ENCODE data around the gene LSM14A.
"Not testable (repeated sequence)": the region's sequence is repeated elsewhere in the genome, so short reads cannot be mapped to it uniquely, and the experiment has no call there.

Gene LSM14A

GRCh38 chr19:34171877-34172660, at the start of gene LSM14A:
Gene LSM14A (plus strand): TSS chr19:34172504. CDS start chr19:34172643, 139 bp downstream.
- peak; percentile 92 for DNase-seq (ENCODE audit: low spot score)

DNA sequence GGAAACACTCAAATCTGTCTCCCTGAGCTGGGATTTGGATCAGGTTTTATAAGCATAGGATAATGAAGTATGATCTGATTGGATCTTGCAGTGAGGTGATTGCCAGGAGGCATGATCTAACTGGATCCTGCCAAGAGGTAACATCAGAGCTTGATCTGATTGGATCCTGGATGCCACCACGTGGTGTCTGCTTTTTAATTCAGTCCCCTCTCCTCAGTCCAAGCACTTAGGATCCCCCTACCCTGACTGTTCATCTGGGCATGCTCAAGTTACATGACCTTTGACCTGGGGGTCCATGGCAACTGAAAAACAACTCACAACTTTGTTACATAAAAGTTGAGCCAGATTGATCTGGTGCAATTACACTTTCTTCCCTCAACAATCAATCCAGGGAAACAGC, 47.5 kb upstream of the LSM14A start:
- no peak for DNase-seq (ENCODE audit: low spot score)

- DNase-seq (ENCODE audit: low spot score) = no peak
Measured at GRCh38 chr19:34126966-34127365, 45.3 kb upstream of the LSM14A start.

GRCh38 chr19:34127684-34128189, 44.6 kb upstream of the LSM14A start:
- no peak for DNase-seq (ENCODE audit: low spot score)

DNA sequence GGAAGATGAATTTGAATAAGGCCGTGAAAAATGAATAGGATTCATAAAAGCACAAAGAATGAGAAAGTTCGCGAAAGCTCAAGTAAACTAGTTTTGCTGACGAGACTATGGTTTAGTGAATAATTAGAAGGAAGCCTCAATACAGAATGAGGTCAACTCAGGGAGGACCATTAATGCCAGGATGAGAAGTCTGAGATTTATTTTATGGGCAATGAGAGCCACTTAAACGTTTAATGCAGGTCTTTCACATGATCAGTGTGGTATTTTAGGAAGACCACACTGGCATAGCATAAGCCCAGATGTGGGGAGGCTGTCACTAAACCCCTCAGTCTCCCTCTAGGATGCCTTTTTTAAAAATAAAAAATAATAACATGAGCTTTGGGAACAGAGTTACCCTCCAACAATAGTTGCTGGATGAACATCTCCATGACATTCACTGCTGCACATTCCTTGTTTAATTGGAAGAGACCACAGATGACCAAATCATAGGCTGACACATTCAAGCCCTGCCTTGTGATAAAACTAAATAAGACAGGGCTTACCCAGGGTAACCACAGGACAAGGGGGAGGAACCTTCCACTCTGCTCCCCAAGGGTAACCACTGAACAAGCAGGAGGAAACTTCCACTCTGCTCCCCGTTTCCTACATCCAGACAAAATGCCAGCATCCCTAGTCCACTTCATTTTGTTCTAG, 43.6 kb upstream of the LSM14A start:
- DNase-seq (ENCODE audit: low spot score) = no peak

GRCh38 chr19:34131100-34131499, 41.2 kb upstream of the LSM14A start:
- no peak for DNase-seq (ENCODE audit: low spot score)

- not testable (repeated sequence) for DNase-seq (ENCODE audit: low spot score)
Measured at GRCh38 chr19:34132145-34132544, 40.2 kb upstream of the LSM14A start.

- not testable (repeated sequence) for DNase-seq (ENCODE audit: low spot score)
Measured at GRCh38 chr19:34132706-34133105, 39.6 kb upstream of the LSM14A start.

GRCh38 chr19:34134190-34135053, 37.9 kb upstream of the LSM14A start:
- DNase-seq (ENCODE audit: low spot score) = peak; percentile 79

GRCh38 chr19:34135054-34135800, 37.1 kb upstream of the LSM14A start:
- DNase-seq (ENCODE audit: low spot score) = no peak

DNA sequence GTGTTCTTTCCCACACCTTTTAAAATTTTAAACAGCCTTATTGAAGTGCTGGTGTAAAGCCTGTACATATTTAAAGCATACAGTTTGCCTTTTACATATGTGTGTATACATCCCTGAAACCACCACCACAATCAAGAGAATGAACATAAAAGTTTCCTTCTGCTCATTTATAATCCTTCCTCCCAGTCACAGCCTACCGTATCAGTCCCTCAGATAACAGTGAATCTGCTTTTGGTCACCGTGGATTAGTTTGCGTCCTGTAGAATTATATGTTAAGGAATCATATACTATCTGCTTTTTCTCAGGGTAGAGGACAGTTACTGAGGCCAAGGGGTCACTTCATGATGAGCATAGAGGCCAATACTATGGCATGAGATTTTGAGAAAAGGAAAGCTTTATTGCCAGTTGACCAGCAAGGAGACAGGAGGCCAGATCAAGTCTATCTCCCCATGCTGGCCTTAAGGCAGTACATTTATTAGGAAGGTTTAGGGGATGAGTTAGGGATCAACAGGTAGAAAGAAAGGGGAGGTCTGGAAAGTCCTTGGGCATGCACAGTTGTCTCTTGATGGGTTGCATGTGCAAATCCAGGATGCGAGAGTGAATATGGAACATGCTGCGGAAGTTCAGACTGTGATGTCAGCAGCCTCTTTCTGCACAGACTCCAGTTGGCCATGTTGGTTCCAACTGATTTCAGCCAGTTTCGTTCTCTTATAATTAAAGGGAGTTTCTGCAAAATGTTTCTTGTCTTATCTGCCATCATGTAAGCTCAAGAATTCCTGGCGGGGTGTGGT, 36.3 kb upstream of the LSM14A start:
- no peak for DNase-seq (ENCODE audit: low spot score)

GRCh38 chr19:34141025-34141424, 31.3 kb upstream of the LSM14A start:
- DNase-seq (ENCODE audit: low spot score) = no peak

DNA sequence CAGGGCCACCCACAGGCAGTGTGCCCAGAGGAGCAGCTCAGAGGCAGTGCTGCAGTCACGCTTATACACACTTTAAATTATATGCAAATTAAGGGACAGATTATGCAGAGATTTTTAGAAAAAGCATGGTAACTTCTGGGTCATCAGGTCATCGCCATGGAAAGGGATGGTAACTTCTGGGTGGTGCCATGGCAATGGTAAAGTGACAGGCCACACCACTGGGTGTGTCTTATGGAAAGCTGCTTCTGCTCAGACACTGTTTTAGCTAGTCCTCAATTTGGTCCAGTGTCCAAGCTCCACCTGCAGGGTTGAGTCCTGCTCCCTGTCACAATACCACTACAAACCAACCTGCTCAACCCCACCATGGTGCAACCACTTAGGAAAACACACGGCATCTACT, 29.9 kb upstream of the LSM14A start:
- no peak for DNase-seq (ENCODE audit: low spot score)

DNA sequence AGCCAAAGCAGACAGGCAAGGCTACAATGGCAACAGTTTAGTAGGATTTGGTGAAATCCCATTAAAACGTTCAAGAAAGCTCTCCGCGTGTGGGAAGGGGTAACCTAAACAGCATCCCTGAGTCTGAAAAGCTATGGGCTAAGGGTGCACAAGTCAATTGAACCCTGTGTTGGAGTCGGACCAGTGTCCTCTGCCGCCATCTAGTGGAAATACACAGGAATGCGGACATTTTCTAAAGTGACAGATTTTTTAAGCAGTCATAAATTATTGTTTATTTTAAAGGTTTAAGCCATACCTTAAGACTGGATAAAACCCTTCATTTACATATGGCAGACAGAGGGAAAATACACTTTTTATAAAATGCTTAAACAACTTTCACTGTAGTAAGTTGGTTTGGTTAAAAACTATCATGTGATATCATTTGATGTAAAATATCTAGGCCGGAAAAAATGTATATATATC, 26.5 kb upstream of the LSM14A start:
- peak; percentile 71 for DNase-seq (ENCODE audit: low spot score)

- no peak for DNase-seq (ENCODE audit: low spot score)
Measured at GRCh38 chr19:34148658-34149185, 23.6 kb upstream of the LSM14A start.

DNA sequence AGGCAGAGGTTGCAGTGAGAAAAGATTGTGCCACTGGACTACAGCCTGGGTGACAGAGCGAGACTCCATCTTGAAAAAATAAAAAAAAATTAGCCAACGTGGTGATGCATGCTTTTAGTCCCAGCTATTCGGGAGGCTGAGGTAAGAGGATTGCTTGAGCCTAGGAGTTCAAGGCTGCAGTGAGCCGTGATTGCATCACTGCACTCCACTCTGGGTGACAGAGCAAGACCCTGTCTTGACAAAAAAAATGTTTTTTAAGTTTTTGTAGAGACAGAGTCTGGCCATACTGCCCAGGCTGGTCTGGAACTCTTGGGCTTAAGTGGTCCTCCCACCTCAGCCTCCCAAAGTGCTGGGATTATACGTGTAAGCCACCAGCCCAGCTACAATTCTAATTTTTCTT, 22.4 kb upstream of the LSM14A start:
- no peak for DNase-seq (ENCODE audit: low spot score)

DNA sequence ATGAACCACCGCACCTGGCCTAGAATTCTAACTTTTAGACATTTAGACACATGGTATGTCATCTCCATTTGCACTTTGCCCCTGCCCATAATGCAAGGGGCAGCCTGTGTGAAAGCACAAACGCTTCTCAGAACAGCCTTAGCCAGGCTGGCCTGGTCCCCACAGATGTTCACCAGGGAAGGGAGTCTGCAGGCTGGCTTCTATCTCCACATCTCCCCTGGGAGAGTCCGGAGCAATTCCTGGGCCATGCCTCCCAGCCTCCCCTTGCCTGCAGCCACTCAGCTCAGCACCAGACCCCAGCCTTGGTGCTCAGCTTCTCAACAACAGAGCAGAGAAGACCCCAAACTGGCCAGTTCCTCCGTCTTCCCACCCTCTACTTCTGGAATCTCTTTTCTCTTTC, 21.7 kb upstream of the LSM14A start:
- DNase-seq (ENCODE audit: low spot score) = no peak

- no peak for DNase-seq (ENCODE audit: low spot score)
Measured at GRCh38 chr19:34151439-34151838, 20.9 kb upstream of the LSM14A start.

- no peak for DNase-seq (ENCODE audit: low spot score)
Measured at GRCh38 chr19:34154401-34154800, 17.9 kb upstream of the LSM14A start.

DNA sequence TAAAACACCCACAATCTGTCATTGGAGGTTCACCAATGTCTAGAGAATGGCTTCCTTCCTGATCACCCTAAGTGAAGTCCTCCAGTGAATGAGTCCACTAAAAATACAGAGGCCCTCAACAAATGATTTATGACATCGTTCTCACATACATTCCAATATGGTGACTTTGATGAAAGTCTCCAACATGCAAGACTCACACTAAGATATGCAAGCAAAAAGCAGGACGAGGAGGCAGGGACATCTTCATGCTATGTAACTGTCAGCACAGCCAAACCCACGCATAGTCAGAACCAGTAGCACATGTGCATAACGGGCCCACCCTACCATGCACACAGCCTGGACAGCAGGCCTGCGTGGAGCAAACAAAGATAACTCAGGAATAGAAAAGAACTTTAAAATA, 16.6 kb upstream of the LSM14A start:
- DNase-seq (ENCODE audit: low spot score) = no peak

Measured in hematopoietic multipotent progenitor cell treated with erythropoietin and hydrocortisone succinate and interleukin-3 and kit ligand, for 17 days (in vitro differentiated cells).